Body of pancreas (tissue), 4 donors: ENCODE data around the gene TMEM270. TPM values are rescaled to one million over a fixed set of nuclear protein-coding genes. Genes with fewer than 3 reads are reported as not detected.
"Not testable (repeated sequence)": the region's sequence is repeated elsewhere in the genome, so short reads cannot be mapped to it uniquely, and the experiment has no call there.

Source experiments
- ATAC-seq: fragments of 150-250 bp; one replicate; pipeline ENCODE4 v1.9.1; 2016
- DNase-seq, 4 donors: peaks; one replicate each; pipeline ENCODE4 v3.0.0-alpha.2; 2019
- H3K27ac ChIP-seq, 4 donors: fragments of 200-600 bp; sonication (generic); 1 replicate in 3 of 4; 2 replicates in 1 of 4; pipeline versions ENCODE4 v1.5.1 to v1.6.1; 2016 to 2019; ENCODE audit warnings: mild to moderate bottlenecking in 1 of 4, mixed read lengths in 1 of 4, moderate library complexity in 1 of 4
- H3K27me3 ChIP-seq, 2 donors: fragments of 200-600 bp; sonication (generic); one replicate each; pipeline ENCODE4 v1.6.0; 2016; ENCODE audit warnings: mild to moderate bottlenecking in 1 of 2
- H3K36me3 ChIP-seq, 2 donors: fragments of 200-600 bp; sonication (generic); replicated peaks in 1 of 2; 2 replicates each; pipeline ENCODE4 v1.5.1; 2016; ENCODE audit warnings: low read depth in 2 of 2; ENCODE audit not compliant: insufficient read depth in 1 of 2
- H3K4me1 ChIP-seq: fragments of 200-600 bp; sonication (generic); one replicate; pipeline ENCODE4 v1.6.0; 2016
- H3K4me3 ChIP-seq, 2 donors: fragments of 200-600 bp; sonication (generic); 1 replicate in 1 of 2; 2 replicates in 1 of 2; pipeline ENCODE4 v1.5.1; 2016 to 2019
- H3K9me3 ChIP-seq, 3 donors: fragments of 200-600 bp; sonication (generic); 1 replicate in 2 of 3; 2 replicates in 1 of 3; pipeline ENCODE4 v1.5.1; 2016
- CTCF ChIP-seq, 7 experiments: fragments of 450-650 bp in 4 of 7; fragments of 200-600 bp in 3 of 7; sonication (generic) in 3 of 7; IDR thresholded peaks; one replicate each; pipeline ENCODE4 v1.5.1; 2016 to 2019; ENCODE audit warnings: antibody characterized with exemption in 7 of 7
- POLR2A ChIP-seq, 3 donors: fragments of 450-650 bp; IDR thresholded peaks; one replicate each; pipeline ENCODE4 v1.6.1; 2016; ENCODE audit warnings: antibody characterized with exemption in 3 of 3, mild to moderate bottlenecking in 2 of 3
- WGBS, 2 donors: methylation state at CpG; one replicate each; pipeline ENCODE4 v1.1.5; 2017; 5-methylcytosine and 5-hydroxymethylcytosine counted together
- intact Hi-C: fragments of 100-400 bp; cut with DNase I; formaldehyde crosslinking; loops from one replicate; pipeline ENCODE4 v1.15.1; 2023
- total RNA-seq, 2 donors: library from RNA; depleted of rRNA; stranded (reverse); fragments of >200 nt; gene quantifications; one replicate each; pipeline ENCODE4 v1.1.0, GENCODE V29; 2016

TMEM270 gene
- total RNA-seq, 2 donors from 2014 or later = not detected

DNA sequence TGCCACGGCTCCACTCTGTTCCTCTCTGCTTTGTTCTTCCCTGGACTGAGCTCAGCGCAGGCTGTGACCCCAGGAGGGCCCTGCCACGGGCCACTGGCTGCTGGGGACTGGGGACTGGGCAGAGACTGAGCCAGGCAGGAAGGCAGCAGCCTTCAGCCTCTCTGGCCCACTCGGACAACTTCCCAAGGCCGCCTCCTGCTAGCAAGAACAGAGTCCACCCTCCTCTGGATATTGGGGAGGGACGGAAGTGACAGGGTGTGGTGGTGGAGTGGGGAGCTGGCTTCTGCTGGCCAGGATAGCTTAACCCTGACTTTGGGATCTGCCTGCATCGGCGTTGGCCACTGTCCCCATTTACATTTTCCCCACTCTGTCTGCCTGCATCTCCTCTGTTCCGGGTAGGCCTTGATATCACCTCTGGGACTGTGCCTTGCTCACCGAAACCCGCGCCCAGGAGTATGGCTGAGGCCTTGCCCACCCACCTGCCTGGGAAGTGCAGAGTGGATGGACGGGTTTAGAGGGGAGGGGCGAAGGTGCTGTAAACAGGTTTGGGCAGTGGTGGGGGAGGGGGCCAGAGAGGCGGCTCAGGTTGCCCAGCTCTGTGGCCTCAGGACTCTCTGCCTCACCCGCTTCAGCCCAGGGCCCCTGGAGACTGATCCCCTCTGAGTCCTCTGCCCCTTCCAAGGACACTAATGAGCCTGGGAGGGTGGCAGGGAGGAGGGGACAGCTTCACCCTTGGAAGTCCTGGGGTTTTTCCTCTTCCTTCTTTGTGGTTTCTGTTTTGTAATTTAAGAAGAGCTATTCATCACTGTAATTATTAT is 28.9 kb upstream of the TMEM270 start:
- DNase-seq (peak; percentile 97 to 98 (median 98)), ATAC-seq (peak; percentile 63)
- Histone ChIP-seq H3K27me3 (no peaks in the 10 kb centered on the region), H3K4me1 (peaks cover 48% of the 10 kb centered on the region), H3K4me3 (peak overlapping the region; percentile 59 to 88), H3K9me3 (no peaks in the 10 kb centered on the region), H3K27ac (peak overlapping the region; percentile 96 to 100 (median 99)), H3K36me3 (no peaks in the 10 kb centered on the region)
- peak; percentile 93 to 98 (median 97) for TF ChIP-seq POLR2A (IDR thresholded peaks at IDR 0.05)
- no peak for TF ChIP-seq CTCF (IDR thresholded peaks at IDR 0.05)
- intact Hi-C loops = no loop called here
- 10 to 17% methylated on average over 4 to 16 of the region's 16 CpGs for WGBS, 2 donors

GRCh38 chr7:73832806-73833205 is 28.2 kb upstream of the TMEM270 start:
- 21 to 27% methylated on average over 13 of the region's 13 CpGs for WGBS, 2 donors
- H3K4me3 ChIP-seq = peak overlapping the region in 1 of 2 donors; percentile 59
- peaks cover 41% of the 10 kb centered on the region for H3K4me1 ChIP-seq
- H3K27ac ChIP-seq = peak overlapping the region; percentile 96 to 100 (median 99)
- ATAC-seq (no peak), DNase-seq (peak in 1 of 4 donors; percentile 38)
- no peak for TF ChIP-seq CTCF (IDR thresholded peaks at IDR 0.05)
- no peaks in the 10 kb centered on the region for H3K36me3 ChIP-seq
- no peaks in the 10 kb centered on the region for H3K27me3 ChIP-seq
- H3K9me3 ChIP-seq = no peaks in the 10 kb centered on the region
- intact Hi-C loops = no loop called here

GRCh38 chr7:73833251-73833919 is 27.6 kb upstream of the TMEM270 start:
- DNase-seq (peak; percentile 62 to 74 (median 70)), ATAC-seq (peak; percentile 12)
- Histone ChIP-seq H3K36me3 (no peaks in the 10 kb centered on the region), H3K27me3 (no peaks in the 10 kb centered on the region), H3K4me3 (peak overlapping the region in 1 of 2 donors; percentile 59), H3K9me3 (no peaks in the 10 kb centered on the region), H3K27ac (peak overlapping the region; percentile 96 to 100 (median 99)), H3K4me1 (peaks cover 37% of the 10 kb centered on the region)
- no peak for TF ChIP-seq CTCF (IDR thresholded peaks at IDR 0.05)
- TF ChIP-seq POLR2A (IDR thresholded peaks at IDR 0.05) = peak; percentile 28 to 69 (median 46)
- intact Hi-C loops = no loop called here
- 26 to 32% methylated on average over 12 to 13 of the region's 13 CpGs for WGBS, 2 donors

GRCh38 chr7:73834626-73835191 is 26.2 kb upstream of the TMEM270 start:
- 93 to 98% methylated on average over 4 to 11 of the region's 11 CpGs for WGBS, 2 donors
- TF ChIP-seq POLR2A (IDR thresholded peaks at IDR 0.05) = peak in 1 of 3 donors; percentile 37
- TF ChIP-seq CTCF (IDR thresholded peaks at IDR 0.05) = no peak
- H3K36me3 ChIP-seq = no peaks in the 10 kb centered on the region
- H3K27ac ChIP-seq = no peak overlapping the region
- H3K4me3 ChIP-seq = no peak overlapping the region
- ATAC-seq = no peak
- no peak for DNase-seq
- H3K9me3 ChIP-seq = no peaks in the 10 kb centered on the region
- intact Hi-C loops = no loop called here
- H3K27me3 ChIP-seq = no peaks in the 10 kb centered on the region
- H3K4me1 ChIP-seq = peaks cover 23% of the 10 kb centered on the region

- H3K36me3 ChIP-seq, ATAC-seq, H3K4me3 ChIP-seq, H3K27me3 ChIP-seq, H3K27ac ChIP-seq, DNase-seq, intact Hi-C loops, H3K9me3 ChIP-seq: not testable (repeated sequence)
- H3K4me1 ChIP-seq = peaks cover 27% of the 10 kb centered on the region
Measured at GRCh38 chr7:73837167-73837566, 23.8 kb upstream of the TMEM270 start.
